ENCODE measurements around the gene BBS9. TPM values are rescaled to one million over a fixed set of nuclear protein-coding genes. Genes with fewer than 3 reads are reported as not detected.

Gene BBS9
- total and polyA plus RNA-seq, 11 donors: 7.4 to 29.3 (median 11.3) TPM

DNA sequence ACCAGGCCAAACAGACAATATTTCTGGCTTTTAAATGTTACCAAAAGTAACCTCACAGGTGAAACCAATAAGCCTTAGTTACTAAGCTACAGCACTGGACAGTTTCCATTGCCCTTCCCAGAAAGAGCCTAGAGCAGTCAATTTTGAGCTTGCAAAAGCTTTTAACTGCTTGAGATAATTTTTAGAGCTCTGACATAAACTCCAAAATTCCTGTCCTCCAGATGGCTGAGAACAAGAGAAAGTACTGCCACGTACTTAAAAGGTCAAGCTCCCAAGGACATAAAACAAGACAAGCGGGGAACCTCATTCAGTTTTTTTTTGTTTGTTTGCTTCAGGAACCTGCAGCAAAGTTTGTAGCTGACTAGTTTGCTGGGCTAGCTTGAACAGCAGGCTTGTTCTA, 54.1 kb downstream of the BBS9 start:
- DNase-seq (no peak), ATAC-seq (no peak)
- H3K27ac ChIP-seq: no peak overlapping the region
- 34 to 47% (median 43%) methylated on average over 2 of the region's 2 CpGs for WGBS, 4 donors
- H3K9me3 ChIP-seq: peaks cover 0 to 6% (median 0%) of the 10 kb centered on the region in 12 donors
- intact Hi-C loops (cut with DNase I): loop anchor here in 1 of 10 donors (10.0 kb wide), 1 partner anchor 751 kb away; no protein-coding TSS in a partner anchor
- TF ChIP-seq POLR2A (IDR thresholded peaks at IDR 0.05): no peak
- TF ChIP-seq, protein P1, sequence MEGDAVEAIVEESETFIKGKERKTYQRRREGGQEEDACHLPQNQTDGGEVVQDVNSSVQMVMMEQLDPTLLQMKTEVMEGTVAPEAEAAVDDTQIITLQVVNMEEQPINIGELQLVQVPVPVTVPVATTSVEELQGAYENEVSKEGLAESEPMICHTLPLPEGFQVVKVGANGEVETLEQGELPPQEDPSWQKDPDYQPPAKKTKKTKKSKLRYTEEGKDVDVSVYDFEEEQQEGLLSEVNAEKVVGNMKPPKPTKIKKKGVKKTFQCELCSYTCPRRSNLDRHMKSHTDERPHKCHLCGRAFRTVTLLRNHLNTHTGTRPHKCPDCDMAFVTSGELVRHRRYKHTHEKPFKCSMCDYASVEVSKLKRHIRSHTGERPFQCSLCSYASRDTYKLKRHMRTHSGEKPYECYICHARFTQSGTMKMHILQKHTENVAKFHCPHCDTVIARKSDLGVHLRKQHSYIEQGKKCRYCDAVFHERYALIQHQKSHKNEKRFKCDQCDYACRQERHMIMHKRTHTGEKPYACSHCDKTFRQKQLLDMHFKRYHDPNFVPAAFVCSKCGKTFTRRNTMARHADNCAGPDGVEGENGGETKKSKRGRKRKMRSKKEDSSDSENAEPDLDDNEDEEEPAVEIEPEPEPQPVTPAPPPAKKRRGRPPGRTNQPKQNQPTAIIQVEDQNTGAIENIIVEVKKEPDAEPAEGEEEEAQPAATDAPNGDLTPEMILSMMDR (IDR thresholded peaks at IDR 0.05): no peak
- peaks cover 0 to 24% (median 3%) of the 10 kb centered on the region in 9 donors for H3K36me3 ChIP-seq
- H3K27me3 ChIP-seq: no peaks in the 10 kb centered on the region
- no peak overlapping the region for H3K4me3 ChIP-seq
- H3K4me1 ChIP-seq: peaks cover 0 to 5% (median 0%) of the 10 kb centered on the region in 12 donors

GRCh38 chr7:33184828-33185227, 55.5 kb downstream of the BBS9 start:
- 95 to 100% (median 100%) methylated on average over 1 of the region's 1 CpG for WGBS, 4 donors
- H3K4me3 ChIP-seq: no peak overlapping the region
- ATAC-seq (no peak), DNase-seq (no peak)
- peaks cover 0 to 5% (median 0%) of the 10 kb centered on the region in 12 donors for H3K4me1 ChIP-seq
- peaks cover 0 to 13% (median 0%) of the 10 kb centered on the region in 9 donors for H3K36me3 ChIP-seq
- H3K9me3 ChIP-seq: peaks cover 0 to 3% (median 0%) of the 10 kb centered on the region in 12 donors
- H3K27me3 ChIP-seq: no peaks in the 10 kb centered on the region
- intact Hi-C loops (cut with DNase I): loop anchor here in 5 of 10 donors (5.0 to 10.0 kb wide), 2 partner anchors 747 to 750 kb away; no protein-coding TSS in a partner anchor
- H3K27ac ChIP-seq: no peak overlapping the region
- TF ChIP-seq, protein P1 (IDR thresholded peaks at IDR 0.05): no peak
- no peak for TF ChIP-seq POLR2A (IDR thresholded peaks at IDR 0.05)

DNA sequence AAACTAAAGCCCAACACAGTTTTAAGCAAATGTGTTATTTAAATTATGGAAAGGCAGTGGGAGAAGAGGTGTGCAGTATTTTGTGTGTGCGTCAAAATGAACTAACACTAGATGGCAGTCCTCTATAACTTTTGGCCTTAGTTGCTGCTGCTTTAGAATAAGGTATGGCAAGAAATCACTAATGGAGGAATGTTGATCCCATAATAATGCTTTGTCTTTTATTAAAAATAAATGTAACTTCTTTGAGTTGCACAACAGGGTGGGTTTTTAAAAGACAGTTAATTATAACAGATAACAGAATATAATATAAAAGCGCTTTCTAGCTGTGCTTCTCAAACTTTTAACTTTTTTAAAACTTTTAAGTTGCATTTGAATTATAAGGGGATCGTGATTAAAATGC, 56.4 kb downstream of the BBS9 start:
- Histone ChIP-seq H3K27ac (no peak overlapping the region), H3K4me1 (peaks cover 0 to 5% (median 0%) of the 10 kb centered on the region in 12 donors), H3K27me3 (no peaks in the 10 kb centered on the region), H3K36me3 (peaks cover 0 to 8% (median 0%) of the 10 kb centered on the region in 9 donors), H3K4me3 (no peak overlapping the region), H3K9me3 (no peaks in the 10 kb centered on the region)
- ATAC-seq (peak in 2 of 4 donors; percentile 49 to 51), DNase-seq (no peak)
- intact Hi-C loops (cut with DNase I): loop anchor here in 5 of 10 donors (5.0 to 10.0 kb wide), 2 partner anchors 747 to 749 kb away; no protein-coding TSS in a partner anchor
- WGBS, 4 donors: 68 to 74% (median 71%) methylated on average over 3 of the region's 3 CpGs
- no peak for TF ChIP-seq POLR2A (IDR thresholded peaks at IDR 0.05)
- TF ChIP-seq, protein P1 (IDR thresholded peaks at IDR 0.05): peak; percentile 36 to 67 (median 57)

GRCh38 chr7:33186192-33186591, 56.8 kb downstream of the BBS9 start:
- peaks cover 0 to 4% (median 0%) of the 10 kb centered on the region in 9 donors for H3K36me3 ChIP-seq
- WGBS, 4 donors: 60 to 77% (median 73%) methylated on average over 1 of the region's 1 CpG
- TF ChIP-seq POLR2A (IDR thresholded peaks at IDR 0.05): no peak
- TF ChIP-seq, protein P1 (IDR thresholded peaks at IDR 0.05): no peak
- no peak overlapping the region for H3K27ac ChIP-seq
- no peak overlapping the region for H3K4me3 ChIP-seq
- intact Hi-C loops (cut with DNase I): loop anchor here in 5 of 10 donors (5.0 to 10.0 kb wide), 2 partner anchors 746 to 749 kb away; no protein-coding TSS in a partner anchor
- no peaks in the 10 kb centered on the region for H3K27me3 ChIP-seq
- no peak for DNase-seq
- ATAC-seq: no peak
- peaks cover 0 to 5% (median 0%) of the 10 kb centered on the region in 12 donors for H3K4me1 ChIP-seq
- H3K9me3 ChIP-seq: no peaks in the 10 kb centered on the region

All from heart left ventricle (tissue), 16 donors.